NCI-H1694 (cell line): ENCODE results near the gene USP32.

Experiments used
- DNase-seq: peaks from one replicate; lab custom pipeline; 2025; lab: John Stamatoyannopoulos, UW

USP32 gene

GRCh38 chr17:60153606-60154390, 238.1 kb downstream of the USP32 start:
- DNase-seq, result no peak

DNA sequence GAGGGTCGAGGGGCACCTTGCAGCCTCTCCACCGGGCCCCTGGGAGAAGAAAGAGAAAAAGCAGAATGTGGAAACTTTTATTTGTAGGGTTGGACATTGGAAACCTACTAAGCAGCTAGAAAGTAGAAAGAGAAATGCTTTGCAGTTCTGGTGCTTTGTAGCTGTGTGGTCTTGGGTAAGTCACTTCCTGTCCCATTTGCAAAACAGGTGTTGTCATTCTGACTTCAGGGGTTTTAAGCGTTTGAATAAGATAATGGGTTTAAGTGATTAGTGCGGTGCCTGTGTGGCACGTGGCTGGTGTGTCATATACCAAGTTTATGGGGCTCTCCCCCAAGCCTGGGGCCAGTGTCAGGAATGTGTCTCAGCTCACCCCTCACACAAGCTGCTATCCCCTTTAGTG, 240.6 kb downstream of the USP32 start:
- no peak for DNase-seq

- no peak for DNase-seq
These were observed 242.0 kb downstream of the USP32 start, which contains the start of gene CA4 for GRCh38 chr17:60149691-60150582. Gene CA4, plus strand, starts transcription at chr17:60149973. Its CDS starts 62 bp downstream, at chr17:60150035.

GRCh38 chr17:60148373-60148772, 243.6 kb downstream of the USP32 start:
- no peak for DNase-seq

DNA sequence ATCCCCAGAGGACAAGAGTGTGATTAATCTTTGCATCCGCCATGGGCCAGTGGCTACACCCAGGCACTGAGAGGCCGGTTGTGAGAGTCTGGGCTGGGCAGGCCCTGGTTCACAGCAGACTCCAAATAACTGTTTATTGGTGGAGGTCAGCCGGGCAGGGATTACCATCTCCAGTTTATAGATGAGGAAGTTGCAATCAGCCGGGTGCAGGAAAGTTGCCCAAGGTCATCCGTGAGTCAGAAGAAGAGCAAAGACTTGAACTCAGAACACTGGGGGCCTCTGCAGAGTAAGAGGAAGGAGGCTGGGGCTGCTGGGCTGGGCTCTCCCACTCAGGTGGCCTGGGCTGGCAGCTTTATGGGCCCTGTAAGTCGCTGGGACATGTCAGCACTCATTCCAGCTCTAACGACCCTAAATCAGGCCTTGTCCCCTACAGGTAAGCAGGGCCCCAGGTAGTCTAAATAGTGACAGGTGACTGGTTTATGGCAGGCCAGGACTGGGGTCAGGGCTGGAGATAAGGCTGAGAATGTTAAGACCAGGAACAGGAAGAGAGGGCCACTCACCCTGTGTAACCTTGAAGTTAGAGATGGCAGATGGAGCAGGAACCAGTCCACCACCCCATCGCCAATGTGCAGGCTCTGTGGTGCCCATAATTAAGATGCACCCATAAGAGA, 244.2 kb downstream of the USP32 start:
- DNase-seq, result no peak

DNA sequence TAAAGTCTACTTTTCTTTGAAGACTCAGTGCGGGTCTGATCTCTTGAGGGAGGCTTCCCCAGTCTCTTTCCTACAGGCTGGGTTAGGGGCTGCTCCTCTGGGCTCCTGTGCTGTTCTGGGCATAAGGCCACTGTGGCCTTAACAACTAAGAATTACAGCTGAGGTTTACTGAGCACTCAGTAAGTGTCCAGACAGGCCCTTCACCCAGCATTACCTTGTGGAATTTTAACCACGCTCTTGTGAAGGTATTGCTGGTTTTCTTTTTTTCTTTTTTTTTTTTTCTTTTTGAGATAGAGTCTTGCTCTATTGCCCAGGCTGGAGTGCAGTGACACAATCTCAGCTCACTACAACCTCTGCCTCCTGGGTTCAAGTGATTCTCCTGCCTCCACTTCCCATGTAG, 245.7 kb downstream of the USP32 start:
- no peak for DNase-seq

DNA sequence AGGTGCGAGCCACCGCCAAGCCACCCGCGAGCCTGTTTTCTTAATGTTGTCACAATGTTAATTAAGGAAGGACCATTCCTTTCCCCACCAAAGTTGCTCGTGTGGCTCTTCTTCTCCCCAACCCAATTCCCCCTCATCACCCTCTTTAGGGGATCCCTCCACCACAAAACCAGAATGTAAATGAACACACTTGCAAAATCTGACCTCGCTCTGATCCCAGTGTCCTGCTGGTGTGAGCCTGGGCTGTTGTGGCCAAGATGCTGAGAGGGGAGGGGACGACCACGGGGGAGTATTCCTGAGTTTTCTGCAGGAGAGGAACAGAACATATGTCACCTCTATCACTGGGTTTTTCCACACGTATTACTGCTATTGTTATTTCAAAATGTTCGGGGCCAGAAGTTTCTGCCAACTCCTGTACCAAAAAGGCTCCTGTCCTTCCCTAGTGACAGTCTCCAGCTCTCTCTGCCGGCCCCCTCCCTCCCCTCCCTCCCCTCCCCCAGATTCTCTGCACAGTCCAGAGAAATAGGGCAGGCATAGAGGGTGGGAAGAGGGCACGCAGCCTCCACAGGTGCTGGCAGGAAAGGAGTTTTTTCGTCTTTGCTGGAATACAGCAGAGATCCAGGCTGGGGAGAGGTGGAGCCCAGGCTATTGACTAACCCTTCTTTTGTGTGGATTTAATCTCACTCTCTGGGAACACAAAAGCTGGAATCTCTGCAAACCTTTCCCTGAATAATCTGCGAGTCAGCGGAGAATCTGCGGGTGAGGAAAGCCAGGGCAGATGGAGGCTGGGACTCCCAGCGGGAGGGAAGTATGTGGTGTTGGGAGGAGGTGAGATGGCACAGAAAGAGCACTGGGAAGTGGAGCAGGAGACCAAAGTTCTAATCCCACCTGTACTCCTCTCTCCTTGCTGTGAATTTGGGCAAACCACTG, 246.7 kb downstream of the USP32 start:
- no peak for DNase-seq

DNA sequence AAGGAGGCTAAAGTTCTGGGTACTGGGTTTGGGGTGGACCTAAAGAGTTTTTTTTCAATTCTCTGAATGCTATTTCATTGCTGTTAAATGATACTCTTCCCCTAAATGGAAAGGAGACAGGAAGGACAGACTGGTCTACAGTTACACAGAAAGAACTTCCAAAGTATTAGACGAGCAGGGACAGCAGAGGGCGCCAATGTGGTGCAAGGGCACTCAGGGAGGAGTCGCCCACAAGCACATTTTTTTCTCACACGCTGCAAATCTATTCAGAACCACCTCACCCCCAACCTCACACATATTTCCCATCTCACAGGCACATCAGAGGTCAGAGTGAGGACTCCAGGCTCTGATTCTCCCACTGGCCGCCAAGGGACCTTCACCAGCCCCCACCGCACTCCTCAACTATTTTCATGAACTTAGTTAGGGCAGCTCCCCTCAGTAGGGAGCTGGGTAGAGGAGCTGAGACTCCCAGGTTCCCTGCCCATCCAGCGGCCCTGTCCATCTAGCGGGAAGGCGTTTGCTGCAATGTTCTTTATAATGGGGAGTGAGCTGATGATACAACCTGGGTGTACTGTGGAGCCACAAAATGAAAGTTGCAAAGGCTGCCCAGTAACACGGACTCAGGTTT, 248.9 kb downstream of the USP32 start:
- DNase-seq, result peak; percentile 89

- no peak for DNase-seq
These were observed 250.6 kb downstream of the USP32 start for GRCh38 chr17:60141111-60142018.

DNA sequence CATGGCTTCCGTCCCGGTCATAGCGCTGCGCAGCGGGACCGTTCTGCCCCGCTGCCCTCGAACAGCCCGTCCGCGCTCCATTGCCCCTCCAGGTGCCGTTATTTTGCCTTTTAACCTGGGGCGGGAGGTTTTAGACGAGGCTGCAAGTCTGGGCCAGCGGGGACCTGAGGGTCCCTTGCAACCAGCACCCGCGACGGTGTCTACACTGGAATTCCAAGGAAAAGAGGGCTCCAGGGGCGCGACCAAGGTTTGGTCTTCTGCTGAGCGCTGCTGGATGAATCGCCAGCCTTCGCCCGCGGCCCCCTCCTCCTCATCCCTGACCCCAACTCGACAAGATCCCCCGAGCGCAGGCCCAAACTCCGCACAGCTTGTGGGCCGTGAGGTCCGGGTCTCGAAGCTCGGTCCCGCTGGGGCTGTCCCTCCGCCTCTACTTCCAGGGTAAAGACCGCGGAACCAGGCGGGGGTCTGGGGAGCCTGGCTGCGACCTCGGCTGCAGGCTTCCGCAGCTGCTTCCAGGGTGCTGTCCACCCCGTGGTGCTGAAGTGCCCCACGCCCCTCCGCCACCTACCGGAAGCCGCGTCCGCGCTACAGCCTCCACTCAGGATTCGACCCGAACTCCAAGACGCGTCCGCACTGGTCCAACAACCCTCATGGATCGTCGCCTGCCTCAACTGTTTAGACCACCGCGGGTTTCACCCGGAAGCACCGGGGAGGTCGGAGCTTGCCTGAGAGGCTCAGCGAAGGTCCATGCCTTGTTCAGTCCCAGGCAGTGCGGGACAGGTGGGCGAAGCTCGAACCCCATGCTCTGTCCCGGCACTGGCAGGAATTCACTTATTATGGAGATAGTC, 252.3 kb downstream of the USP32 start:
- no peak for DNase-seq

- no peak for DNase-seq
These were observed 253.0 kb downstream of the USP32 start for GRCh38 chr17:60138769-60139437.

- no peak for DNase-seq
These were observed 254.2 kb downstream of the USP32 start for GRCh38 chr17:60137731-60138130.

GRCh38 chr17:60135951-60136666, 255.8 kb downstream of the USP32 start:
- DNase-seq, result no peak

- peak; percentile 77 for DNase-seq
These were observed 256.6 kb downstream of the USP32 start for GRCh38 chr17:60135151-60135950.

- DNase-seq, result no peak
These were observed 257.4 kb downstream of the USP32 start for GRCh38 chr17:60134396-60135150.

- DNase-seq, result no peak
These were observed 261.5 kb downstream of the USP32 start for GRCh38 chr17:60130466-60130865.
